ENCODE results near the gene GRM4.

DNA sequence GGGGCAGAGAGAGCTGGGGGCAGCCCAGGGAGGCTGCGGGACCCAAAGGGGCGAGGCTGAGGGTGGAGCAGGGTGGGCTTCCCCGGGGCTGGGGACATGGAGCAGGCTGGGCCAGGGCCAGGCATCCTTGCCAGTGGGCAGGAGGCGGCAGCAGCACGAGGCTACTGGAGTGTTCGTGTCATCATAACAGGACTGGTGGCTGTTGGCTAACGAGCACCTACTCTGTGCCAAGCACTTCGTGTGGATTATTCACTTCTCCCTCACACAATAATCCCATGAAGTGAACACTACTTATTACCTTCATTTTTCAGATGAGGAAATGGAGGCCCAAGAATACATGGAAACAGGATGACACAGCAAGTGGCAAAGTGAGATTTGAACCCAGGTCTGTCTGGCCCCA lies 41.7 kb downstream of the GRM4 start:
- TF ChIP-seq, protein P1, sequence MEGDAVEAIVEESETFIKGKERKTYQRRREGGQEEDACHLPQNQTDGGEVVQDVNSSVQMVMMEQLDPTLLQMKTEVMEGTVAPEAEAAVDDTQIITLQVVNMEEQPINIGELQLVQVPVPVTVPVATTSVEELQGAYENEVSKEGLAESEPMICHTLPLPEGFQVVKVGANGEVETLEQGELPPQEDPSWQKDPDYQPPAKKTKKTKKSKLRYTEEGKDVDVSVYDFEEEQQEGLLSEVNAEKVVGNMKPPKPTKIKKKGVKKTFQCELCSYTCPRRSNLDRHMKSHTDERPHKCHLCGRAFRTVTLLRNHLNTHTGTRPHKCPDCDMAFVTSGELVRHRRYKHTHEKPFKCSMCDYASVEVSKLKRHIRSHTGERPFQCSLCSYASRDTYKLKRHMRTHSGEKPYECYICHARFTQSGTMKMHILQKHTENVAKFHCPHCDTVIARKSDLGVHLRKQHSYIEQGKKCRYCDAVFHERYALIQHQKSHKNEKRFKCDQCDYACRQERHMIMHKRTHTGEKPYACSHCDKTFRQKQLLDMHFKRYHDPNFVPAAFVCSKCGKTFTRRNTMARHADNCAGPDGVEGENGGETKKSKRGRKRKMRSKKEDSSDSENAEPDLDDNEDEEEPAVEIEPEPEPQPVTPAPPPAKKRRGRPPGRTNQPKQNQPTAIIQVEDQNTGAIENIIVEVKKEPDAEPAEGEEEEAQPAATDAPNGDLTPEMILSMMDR (IDR thresholded peaks at IDR 0.05) = no peak
- TF ChIP-seq POLR2A (IDR thresholded peaks at IDR 0.05) (no peak), EP300 (IDR thresholded peaks at IDR 0.05) (no peak)

Data from ovary (tissue), 3 donors.